ENCODE results near the gene CNGA1.

The CNGA1 gene

GRCh38 chr4:48016141-48017107, at the start of gene CNGA1, which contains the start of gene NIPAL1:
Gene CNGA1 (minus strand): TSS chr4:48016681. CDS start chr4:47952689, 63,992 bp downstream.
Gene NIPAL1 (plus strand): TSS chr4:48016772. CDS start chr4:48016840, 68 bp downstream.
- DNase-seq (ENCODE audit: low read depth in 1 of 2, low spot score in 1 of 2): peak; percentile 40 to 63

DNA sequence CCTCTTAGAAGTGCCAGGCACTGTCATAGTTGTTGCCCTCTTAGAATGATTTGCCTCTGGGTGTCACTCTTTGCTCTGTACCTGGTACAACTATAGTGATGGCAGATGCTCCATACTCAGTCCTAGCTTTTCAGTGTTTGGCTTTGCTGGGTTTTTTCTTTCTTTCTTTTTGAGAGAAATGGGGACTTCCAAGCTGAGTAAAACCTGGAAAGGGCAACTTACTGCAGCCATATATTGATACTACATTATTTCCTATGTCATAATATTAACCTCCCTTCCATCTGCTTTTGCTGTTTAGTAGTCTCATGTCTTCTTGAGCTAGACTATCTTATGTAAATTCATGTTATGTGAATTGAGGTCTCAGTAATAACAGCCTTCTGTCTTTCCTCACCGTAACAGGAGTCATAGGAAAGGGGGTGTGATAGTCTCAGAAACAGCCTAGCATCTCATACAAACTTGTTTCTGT, 49.1 kb upstream of the CNGA1 start:
- no peak for DNase-seq (ENCODE audit: low read depth in 1 of 2, low spot score in 1 of 2)

GRCh38 chr4:48064349-48064748, 47.9 kb upstream of the CNGA1 start:
- no peak for DNase-seq (ENCODE audit: low read depth in 1 of 2, low spot score in 1 of 2)

GRCh38 chr4:48058617-48059530, 42.4 kb upstream of the CNGA1 start:
- DNase-seq (ENCODE audit: low read depth in 1 of 2, low spot score in 1 of 2): no peak

GRCh38 chr4:48051078-48051477, 34.6 kb upstream of the CNGA1 start:
- no peak for DNase-seq (ENCODE audit: low read depth in 1 of 2, low spot score in 1 of 2)

DNA sequence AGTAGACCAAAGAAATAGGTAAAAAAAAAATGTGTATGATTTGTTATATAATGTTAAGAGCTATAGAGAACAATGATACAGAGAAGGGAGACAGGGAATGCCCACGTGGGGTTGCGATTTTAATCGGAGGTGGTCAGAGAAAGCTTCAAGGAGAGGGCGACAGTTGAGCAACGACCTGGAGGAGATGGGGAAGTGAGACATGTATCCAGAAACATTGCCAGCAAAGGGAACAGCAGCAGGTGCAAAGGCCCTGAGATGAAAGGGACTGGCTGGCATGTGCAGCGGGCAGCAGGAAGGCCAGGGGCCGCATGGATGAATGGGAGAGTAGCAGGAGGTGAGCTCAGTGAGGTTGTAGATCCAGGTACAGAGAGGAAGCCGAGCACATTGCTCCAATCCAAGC, 33.0 kb upstream of the CNGA1 start:
- DNase-seq (ENCODE audit: low read depth in 1 of 2, low spot score in 1 of 2): no peak

- no peak for DNase-seq (ENCODE audit: low read depth in 1 of 2, low spot score in 1 of 2)
These were observed 31.4 kb upstream of the CNGA1 start for GRCh38 chr4:48047896-48048295.

DNA sequence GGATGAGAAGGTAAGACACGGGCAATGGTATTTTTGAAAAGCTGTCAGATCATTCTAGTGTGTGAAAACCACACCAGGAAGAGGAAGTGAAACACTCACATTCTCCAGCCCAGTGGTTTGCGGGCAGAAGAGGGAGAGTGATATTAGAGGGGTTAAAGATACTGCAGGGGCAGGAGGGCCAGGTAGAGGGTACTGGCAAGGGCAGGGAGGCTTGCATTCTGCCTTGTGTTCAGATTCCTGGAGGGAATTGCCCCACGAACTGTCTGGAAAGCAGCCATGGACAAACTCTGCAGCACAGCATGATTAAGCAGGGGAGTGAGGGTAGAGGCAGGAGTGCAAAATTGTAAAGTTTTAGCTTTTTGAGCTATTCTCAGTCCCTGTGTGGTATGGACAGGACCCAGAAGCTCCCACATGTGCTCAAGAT, 31.0 kb upstream of the CNGA1 start:
- peak; percentile 26 to 77 for DNase-seq (ENCODE audit: low read depth in 1 of 2, low spot score in 1 of 2)

- DNase-seq (ENCODE audit: low read depth in 1 of 2, low spot score in 1 of 2): no peak
These were observed 29.6 kb upstream of the CNGA1 start for GRCh38 chr4:48046059-48046458.

DNA sequence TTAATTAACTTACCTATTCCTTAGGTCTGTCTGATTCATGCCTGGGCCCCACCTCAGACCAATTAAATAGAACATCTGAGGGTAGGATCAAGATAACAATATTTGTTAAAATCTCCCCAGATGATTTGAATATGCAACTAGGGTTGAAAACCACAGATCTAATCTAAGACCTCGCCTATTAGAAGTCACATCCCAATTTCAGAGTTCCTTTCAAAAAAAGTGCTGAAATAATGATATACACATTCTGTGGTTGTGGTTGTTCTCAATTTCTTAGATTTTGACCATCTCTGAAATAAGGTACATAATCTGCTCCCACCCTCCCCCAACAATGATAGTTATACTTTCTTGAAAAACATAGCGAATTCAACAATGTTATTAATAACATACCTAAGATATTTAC, 27.8 kb upstream of the CNGA1 start:
- no peak for DNase-seq (ENCODE audit: low read depth in 1 of 2, low spot score in 1 of 2)

GRCh38 chr4:48043504-48043903, 27.0 kb upstream of the CNGA1 start:
- DNase-seq (ENCODE audit: low read depth in 1 of 2, low spot score in 1 of 2): no peak

DNA sequence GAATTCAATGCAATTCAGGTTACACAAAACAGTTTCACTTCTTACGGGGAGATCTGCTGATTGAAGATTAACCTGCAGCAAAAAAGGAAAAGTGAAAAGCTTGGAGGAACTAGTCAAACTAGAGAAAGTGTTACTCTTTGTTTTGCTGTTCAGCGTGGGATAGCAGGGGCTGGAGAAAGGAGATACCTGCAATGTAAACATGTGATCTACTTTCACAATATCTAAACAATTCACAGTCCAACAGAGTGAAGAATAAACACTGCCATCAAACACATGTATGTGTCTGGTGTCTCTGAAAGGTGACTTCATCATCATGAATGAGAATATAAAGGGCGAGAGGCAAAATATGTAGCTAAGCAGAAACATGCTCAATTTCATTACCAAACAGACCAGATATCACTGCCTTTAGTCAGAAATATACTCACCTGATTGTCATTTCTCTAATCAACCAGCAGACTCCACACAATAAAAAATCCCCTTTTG, 26.5 kb upstream of the CNGA1 start:
- no peak for DNase-seq (ENCODE audit: low read depth in 1 of 2, low spot score in 1 of 2)

DNA sequence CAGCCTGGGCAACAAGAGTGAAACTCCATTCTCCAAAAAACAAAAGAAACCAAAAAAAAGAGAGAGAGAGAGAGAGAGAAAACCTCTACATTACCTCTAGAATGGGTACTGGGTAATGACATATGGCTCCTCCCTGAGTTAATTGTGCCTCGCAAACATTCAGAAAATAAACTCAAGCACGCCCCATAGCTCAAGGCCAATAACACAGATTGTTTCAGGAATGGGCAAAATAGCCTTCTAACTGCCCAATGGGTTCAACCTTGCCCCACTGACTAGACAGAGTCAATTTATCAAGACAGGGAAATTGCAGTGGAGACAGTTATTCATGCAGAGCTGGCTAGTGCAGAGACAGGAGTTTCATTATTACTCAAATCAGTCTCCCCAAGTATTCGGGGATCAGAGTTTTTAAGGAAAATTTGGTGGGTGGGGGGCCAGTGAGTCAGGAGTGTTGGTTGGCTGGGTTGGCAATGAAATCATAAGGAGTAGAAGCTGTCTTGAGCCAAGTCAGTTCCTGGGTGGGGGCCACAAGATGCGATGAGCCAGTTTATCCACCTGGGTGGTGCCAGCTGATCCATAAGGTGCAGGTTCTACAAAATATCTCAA, 25.2 kb upstream of the CNGA1 start:
- DNase-seq (ENCODE audit: low read depth in 1 of 2, low spot score in 1 of 2): peak in 1 of 2 donors; percentile 47

DNA sequence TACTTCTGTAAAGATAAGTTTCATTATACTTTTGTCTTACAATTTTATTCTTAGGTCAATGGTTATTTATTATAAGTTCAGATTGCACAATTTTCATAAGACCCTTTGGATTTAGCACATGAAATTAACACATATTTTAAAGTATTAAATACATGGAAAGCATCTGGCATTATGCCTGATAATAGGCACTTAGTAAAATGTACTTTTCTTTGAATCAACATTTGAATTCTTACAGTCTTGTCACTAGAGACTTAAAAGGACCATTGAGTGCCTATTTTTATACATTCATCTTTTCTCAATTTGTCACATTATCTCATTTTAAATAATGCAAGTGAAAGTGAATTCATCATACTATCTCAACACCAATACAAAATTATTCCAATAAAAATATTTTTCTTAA, 23.1 kb upstream of the CNGA1 start:
- no peak for DNase-seq (ENCODE audit: low read depth in 1 of 2, low spot score in 1 of 2)

GRCh38 chr4:48038666-48039065, 22.2 kb upstream of the CNGA1 start:
- no peak for DNase-seq (ENCODE audit: low read depth in 1 of 2, low spot score in 1 of 2)

DNA sequence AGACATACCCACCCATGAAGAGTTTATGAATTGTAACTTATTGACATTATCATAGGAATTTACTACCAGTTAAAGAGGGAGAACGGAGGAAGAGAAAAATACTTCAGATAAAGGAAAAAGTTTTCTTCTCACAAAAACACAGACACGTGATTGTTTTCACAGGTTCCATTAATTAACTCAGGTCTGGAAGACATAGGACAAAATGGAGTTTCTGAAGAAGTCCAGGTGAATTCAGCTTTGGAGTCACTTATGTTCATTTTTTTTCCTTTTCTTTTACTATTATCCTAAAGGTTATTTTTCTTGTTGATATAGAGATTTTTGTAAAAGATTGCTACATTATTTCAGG, 20.6 kb upstream of the CNGA1 start:
- no peak for DNase-seq (ENCODE audit: low read depth in 1 of 2, low spot score in 1 of 2)

GRCh38 chr4:48035952-48036351, 19.5 kb upstream of the CNGA1 start:
- no peak for DNase-seq (ENCODE audit: low read depth in 1 of 2, low spot score in 1 of 2)

GRCh38 chr4:48033825-48034413, 17.4 kb upstream of the CNGA1 start:
- DNase-seq (ENCODE audit: low read depth in 1 of 2, low spot score in 1 of 2): peak; percentile 20 to 46

GRCh38 chr4:48033412-48033811, 16.9 kb upstream of the CNGA1 start:
- no peak for DNase-seq (ENCODE audit: low read depth in 1 of 2, low spot score in 1 of 2)

- DNase-seq (ENCODE audit: low read depth in 1 of 2, low spot score in 1 of 2): no peak
These were observed 16.2 kb upstream of the CNGA1 start for GRCh38 chr4:48032721-48033120.
